Heart left ventricle (tissue), 13 donors: ENCODE measurements around the gene IGHMBP2.

Experiments used
- POLR2A ChIP-seq, 2 donors: fragments of 450-650 bp; IDR thresholded peaks; one replicate each; pipeline ENCODE4 v1.6.1; 2017; ENCODE audit warnings: antibody characterized with exemption in 2 of 2, mild to moderate bottlenecking in 2 of 2, moderate library complexity in 2 of 2
- TF ChIP-seq, protein P1 (sequence below), 12 donors: fragments of 200-600 bp; sonication (generic) in 4 of 12; IDR thresholded peaks; one replicate each; pipeline versions ENCODE4 v1.5.0 to v1.8.0; 2018 to 2022; ENCODE audit warnings: antibody characterized with exemption in 12 of 12, mild to moderate bottlenecking in 5 of 12
- donor health status: ischemic (EF 13 %, LVEDD 7.1; RV severe dilation, severe dysfunction).
- donor health status: DM: no; HTN: yes; CAD: no.
- donor health status: DM: no; HTN: no; CAD: no.
- donor health status: ischemic (EF 25% LVEDD 6.9; RV normal size, moderate dysfunction).
- donor health status: ischemic (EF 25% LVEDD 5.7; RV mildly dilated, moderate dysfunction).
- donor health status: ischemic (EF 35%, LVEDD 5.7; RV mildly dilated, moderate dysfunction).
- donor health status: nonischemic (EF 11% LVEDD 7.7; RV severe dilation, severe dysfunction).
- donor health status: DM: yes; HTN: yes; CAD: no.
- donor health status: PGD.
- donor health status: ischemic (EF 29% LVEDD 5.4; RV normal size, mild dysfunction).
- donor health status: nonischemic (EF 23%, LVEDD 6.1; RV moderate dilation, normal function).

DNA sequence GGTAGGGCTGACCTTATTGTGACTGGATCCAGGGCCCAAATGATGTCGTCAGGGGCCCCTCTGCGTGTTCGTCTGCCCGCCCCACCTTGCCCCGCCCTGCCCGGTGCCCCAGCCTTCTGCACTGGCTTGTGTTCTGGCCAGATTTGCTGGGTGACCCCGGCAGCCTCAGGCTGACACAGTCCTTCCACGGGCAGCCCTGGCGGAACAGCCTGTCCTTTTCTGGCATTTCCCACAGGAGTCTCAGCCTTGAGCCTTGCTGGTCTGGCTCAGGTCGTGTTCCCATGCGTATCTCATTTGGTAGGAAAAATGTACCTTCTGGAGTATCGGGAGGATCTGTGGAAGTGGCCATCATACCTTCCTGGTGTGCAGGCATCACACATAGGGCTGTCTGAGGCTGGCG lies 31.0 kb downstream of the IGHMBP2 start:
- TF ChIP-seq, protein P1, sequence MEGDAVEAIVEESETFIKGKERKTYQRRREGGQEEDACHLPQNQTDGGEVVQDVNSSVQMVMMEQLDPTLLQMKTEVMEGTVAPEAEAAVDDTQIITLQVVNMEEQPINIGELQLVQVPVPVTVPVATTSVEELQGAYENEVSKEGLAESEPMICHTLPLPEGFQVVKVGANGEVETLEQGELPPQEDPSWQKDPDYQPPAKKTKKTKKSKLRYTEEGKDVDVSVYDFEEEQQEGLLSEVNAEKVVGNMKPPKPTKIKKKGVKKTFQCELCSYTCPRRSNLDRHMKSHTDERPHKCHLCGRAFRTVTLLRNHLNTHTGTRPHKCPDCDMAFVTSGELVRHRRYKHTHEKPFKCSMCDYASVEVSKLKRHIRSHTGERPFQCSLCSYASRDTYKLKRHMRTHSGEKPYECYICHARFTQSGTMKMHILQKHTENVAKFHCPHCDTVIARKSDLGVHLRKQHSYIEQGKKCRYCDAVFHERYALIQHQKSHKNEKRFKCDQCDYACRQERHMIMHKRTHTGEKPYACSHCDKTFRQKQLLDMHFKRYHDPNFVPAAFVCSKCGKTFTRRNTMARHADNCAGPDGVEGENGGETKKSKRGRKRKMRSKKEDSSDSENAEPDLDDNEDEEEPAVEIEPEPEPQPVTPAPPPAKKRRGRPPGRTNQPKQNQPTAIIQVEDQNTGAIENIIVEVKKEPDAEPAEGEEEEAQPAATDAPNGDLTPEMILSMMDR (IDR thresholded peaks at IDR 0.05) = no peak
- TF ChIP-seq POLR2A (IDR thresholded peaks at IDR 0.05) = no peak
